Measurements from ENCODE around the gene CRACR2A. TPM values are rescaled to one million over a fixed set of nuclear protein-coding genes. Genes with fewer than 3 reads are reported as not detected.

The CRACR2A gene
- total RNA-seq, 1 donor from 2014 or later, result 2.7 TPM

- Mint-ChIP-seq H3K4me3 (no peak overlapping the region), H3K4me1 (peaks cover 25% of the 10 kb centered on the region), H3K27ac (ENCODE audit: unreplicated experiment) (peak overlapping the region; percentile 64), H3K36me3 (ENCODE audit: low read depth) (peaks cover 19% of the 10 kb centered on the region), H3K27me3 (ENCODE audit: low read depth) (no peaks in the 10 kb centered on the region), H3K9me3 (peaks cover 2% of the 10 kb centered on the region)
- DNase-seq (ENCODE audit: low read depth, low spot score), result no peak
- TF ChIP-seq CTCF (conservative IDR thresholded peaks at IDR 0.05), result no peak
Measured at GRCh38 chr12:3580094-3580749, 172.7 kb downstream of the CRACR2A start.

- peaks cover 15% of the 10 kb centered on the region for H3K36me3 Mint-ChIP-seq (ENCODE audit: low read depth)
- H3K4me1 Mint-ChIP-seq, result peaks cover 31% of the 10 kb centered on the region
- TF ChIP-seq CTCF (conservative IDR thresholded peaks at IDR 0.05), result no peak
- no peaks in the 10 kb centered on the region for H3K27me3 Mint-ChIP-seq (ENCODE audit: low read depth)
- DNase-seq (ENCODE audit: low read depth, low spot score), result no peak
- H3K4me3 Mint-ChIP-seq, result peak overlapping the region; percentile 32
- H3K9me3 Mint-ChIP-seq, result peaks cover 2% of the 10 kb centered on the region
- peak overlapping the region; percentile 45 for H3K27ac Mint-ChIP-seq (ENCODE audit: unreplicated experiment)
Measured at GRCh38 chr12:3579446-3580093, 173.3 kb downstream of the CRACR2A start.

- H3K4me1 Mint-ChIP-seq, result peaks cover 32% of the 10 kb centered on the region
- H3K36me3 Mint-ChIP-seq (ENCODE audit: low read depth), result peaks cover 9% of the 10 kb centered on the region
- peaks cover 2% of the 10 kb centered on the region for H3K9me3 Mint-ChIP-seq
- peak overlapping the region; percentile 5 for H3K4me3 Mint-ChIP-seq
- TF ChIP-seq CTCF (conservative IDR thresholded peaks at IDR 0.05), result no peak
- H3K27me3 Mint-ChIP-seq (ENCODE audit: low read depth), result no peaks in the 10 kb centered on the region
- no peak for DNase-seq (ENCODE audit: low read depth, low spot score)
- H3K27ac Mint-ChIP-seq (ENCODE audit: unreplicated experiment), result peak overlapping the region; percentile 45
Measured at GRCh38 chr12:3578557-3578956, 174.4 kb downstream of the CRACR2A start.

GRCh38 chr12:3576891-3577290 is 176.0 kb downstream of the CRACR2A start:
- no peak overlapping the region for H3K4me3 Mint-ChIP-seq
- H3K27me3 Mint-ChIP-seq (ENCODE audit: low read depth), result peaks cover 3% of the 10 kb centered on the region
- peaks cover 2% of the 10 kb centered on the region for H3K9me3 Mint-ChIP-seq
- H3K36me3 Mint-ChIP-seq (ENCODE audit: low read depth), result peaks cover 4% of the 10 kb centered on the region
- no peak for DNase-seq (ENCODE audit: low read depth, low spot score)
- H3K4me1 Mint-ChIP-seq, result peaks cover 44% of the 10 kb centered on the region
- no peak for TF ChIP-seq CTCF (conservative IDR thresholded peaks at IDR 0.05)
- no peak overlapping the region for H3K27ac Mint-ChIP-seq (ENCODE audit: unreplicated experiment)

GRCh38 chr12:3574986-3575385 is 177.9 kb downstream of the CRACR2A start:
- Mint-ChIP-seq H3K9me3 (no peaks in the 10 kb centered on the region), H3K36me3 (ENCODE audit: low read depth) (no peaks in the 10 kb centered on the region), H3K4me3 (no peak overlapping the region), H3K27me3 (ENCODE audit: low read depth) (peaks cover 3% of the 10 kb centered on the region), H3K27ac (ENCODE audit: unreplicated experiment) (peak overlapping the region; percentile 65), H3K4me1 (peaks cover 40% of the 10 kb centered on the region)
- no peak for TF ChIP-seq CTCF (conservative IDR thresholded peaks at IDR 0.05)
- DNase-seq (ENCODE audit: low read depth, low spot score), result no peak

Measured in neural crest cell (in vitro differentiated cells).